Right hindlimb (tissue), 1 donor: ENCODE measurements around the gene DHRSX.
"Not testable (repeated sequence)": the region's sequence is repeated elsewhere in the genome, so short reads cannot be mapped to it uniquely, and the experiment has no call there.

Experiments
- DNase-seq: peaks from one replicate; pipeline ENCODE4 v3.0.0-alpha.2; 2018

The DHRSX gene

DNA sequence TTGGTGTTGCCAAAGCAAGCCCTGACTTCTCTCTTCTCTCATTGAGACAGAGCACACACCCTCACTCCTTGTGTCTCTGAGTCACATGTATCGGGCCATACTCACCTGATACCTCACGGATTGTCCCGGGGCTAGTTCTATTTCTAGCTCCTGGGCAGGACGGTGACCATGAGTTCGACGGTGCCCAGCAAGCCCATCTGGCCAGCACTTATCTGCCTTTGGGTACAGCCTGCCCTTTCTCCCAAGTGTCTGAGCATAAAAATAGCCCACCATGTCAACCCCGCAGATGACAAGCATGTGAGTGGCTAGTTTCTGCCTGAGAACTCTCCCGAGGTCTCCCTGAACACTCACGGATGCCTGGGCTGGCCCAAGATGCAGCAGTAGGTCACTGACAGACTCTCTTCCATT, 158.5 kb downstream of the DHRSX start:
- no peak for DNase-seq

DNA sequence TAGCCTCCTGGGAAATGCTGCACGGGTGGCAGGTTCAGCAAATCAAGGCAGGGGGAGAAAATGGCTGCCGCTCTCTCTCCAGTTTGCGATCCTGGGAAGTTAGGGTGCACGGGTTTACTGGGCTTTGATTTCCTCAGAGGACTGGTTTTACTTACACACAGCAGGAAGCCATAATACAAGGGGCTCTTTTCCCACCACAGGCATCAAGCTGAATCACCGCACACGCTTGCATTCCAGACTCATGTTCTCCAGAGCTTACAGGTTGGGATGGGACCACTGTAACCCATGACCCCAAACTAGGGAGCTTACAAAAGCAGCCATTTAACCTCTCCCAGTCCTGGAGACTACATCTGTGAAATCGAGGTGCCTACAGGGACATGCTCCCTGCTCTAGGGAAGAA, 159.8 kb downstream of the DHRSX start:
- DNase-seq, result no peak

DNA sequence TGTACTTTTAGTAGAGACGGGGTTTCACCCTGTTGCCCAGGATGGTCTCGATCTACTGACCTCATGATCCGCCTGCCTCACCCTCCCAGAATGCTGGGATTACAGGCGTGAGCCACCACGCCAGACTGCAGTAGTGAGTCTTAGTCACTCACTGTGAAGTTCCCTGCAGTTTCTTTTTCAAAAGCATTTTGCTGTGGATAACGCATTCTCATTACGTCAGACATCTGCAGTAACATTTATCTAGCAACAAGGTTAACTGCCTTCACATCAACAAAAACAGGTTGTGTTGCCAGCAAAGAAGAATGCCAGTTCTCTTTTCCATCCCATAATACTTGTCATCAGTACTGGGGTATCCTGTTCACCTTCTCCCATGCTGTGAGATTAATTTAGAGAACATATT, 164.6 kb downstream of the DHRSX start:
- no peak for DNase-seq

DNA sequence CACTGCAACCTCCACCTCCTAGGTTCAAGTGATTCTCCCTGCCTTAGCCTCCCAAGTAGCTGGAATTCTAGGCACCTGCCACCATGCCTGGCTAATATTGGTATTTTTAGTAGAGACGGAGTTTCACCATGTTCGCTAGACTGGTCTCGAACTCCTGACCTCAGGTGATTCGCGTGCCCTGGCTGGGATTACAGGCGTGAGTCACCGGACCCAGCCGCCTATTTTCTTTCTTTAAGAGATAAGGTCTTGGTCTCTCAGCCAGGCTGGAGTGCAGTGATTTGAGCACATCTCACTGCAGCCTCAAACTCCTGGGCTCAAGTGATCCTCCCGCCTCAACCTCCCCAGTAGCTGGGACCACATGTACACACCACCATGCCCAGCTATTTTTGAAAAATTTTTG, 166.5 kb downstream of the DHRSX start:
- DNase-seq, result no peak

DNA sequence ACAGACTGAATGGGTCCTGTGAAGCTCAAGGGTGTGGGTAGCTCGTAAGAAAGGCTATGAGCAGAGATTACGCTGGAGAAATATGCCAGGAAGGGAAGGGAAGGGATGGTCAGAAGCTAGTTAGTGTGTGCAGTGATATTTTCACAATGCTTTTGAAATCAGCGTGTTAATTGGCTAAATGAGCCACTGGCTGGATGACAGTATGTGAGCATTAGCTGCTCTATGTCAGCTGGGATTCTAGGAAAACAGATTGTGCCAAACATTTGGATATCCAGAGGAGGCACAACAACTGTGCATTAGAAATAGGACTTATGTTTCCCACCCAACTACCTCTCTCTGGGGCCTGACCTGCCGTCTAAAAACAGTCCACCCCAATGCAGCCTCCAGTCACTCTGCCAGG, 168.5 kb downstream of the DHRSX start:
- DNase-seq, result no peak

DNA sequence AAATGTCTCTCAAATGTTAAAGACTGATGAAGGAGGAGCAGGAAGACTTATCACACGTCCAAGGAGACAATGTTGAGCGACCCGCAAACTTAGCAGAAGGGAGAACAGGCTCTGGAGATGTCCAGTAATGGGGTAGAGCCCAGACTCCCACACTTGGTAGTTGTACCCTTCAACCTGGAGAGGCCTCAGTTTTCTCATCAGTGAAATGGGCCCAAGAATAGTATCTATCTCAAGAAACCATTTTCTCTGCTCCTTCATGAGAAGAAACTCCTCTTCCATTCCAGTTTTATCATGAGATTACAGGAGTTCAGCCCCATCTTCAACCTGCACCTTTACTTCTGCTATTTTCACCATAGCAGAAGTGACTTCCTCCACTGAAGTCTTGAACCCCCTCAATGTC, 169.9 kb downstream of the DHRSX start:
- DNase-seq, result no peak

DNA sequence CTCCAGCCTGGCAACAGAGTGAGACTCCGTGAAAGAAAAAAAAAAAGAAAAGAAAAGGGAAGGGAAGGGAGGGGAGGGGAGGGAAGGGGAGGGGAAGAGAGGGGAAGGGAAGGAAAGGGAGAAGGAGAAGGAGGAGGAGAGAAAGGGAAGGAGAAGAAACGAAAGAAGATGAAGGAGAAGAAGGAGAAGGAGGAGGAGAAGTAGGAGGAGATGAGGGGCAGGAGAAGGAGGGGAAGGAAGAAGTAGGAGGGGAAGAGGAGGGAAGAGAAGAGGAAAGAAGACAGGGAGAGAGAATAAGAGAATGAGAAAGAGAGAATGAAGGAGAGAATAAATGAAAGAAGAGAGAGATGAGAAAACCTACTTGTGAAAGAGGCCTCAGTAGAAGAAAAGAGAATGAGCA, 170.3 kb downstream of the DHRSX start:
- no peak for DNase-seq

DNA sequence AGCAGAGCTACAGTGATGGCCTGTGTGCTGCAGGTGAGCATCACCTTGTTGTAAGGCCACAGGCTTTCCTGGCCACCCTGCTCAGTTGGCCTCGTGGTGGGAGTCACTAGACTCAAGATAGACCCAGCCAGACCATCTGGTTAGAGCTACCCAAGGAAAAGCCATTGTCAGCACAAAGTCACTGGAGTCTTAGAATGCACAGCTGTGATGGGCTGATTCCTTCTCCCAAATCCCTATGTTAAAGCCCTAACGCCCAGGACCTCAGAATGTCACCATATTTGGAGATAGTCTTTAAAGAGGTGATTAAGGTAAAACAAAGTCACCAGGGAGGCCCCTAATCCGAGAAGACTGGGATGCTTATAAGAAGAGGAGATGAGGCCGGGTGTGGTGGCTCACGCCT, 173.4 kb downstream of the DHRSX start:
- DNase-seq, result no peak

DNA sequence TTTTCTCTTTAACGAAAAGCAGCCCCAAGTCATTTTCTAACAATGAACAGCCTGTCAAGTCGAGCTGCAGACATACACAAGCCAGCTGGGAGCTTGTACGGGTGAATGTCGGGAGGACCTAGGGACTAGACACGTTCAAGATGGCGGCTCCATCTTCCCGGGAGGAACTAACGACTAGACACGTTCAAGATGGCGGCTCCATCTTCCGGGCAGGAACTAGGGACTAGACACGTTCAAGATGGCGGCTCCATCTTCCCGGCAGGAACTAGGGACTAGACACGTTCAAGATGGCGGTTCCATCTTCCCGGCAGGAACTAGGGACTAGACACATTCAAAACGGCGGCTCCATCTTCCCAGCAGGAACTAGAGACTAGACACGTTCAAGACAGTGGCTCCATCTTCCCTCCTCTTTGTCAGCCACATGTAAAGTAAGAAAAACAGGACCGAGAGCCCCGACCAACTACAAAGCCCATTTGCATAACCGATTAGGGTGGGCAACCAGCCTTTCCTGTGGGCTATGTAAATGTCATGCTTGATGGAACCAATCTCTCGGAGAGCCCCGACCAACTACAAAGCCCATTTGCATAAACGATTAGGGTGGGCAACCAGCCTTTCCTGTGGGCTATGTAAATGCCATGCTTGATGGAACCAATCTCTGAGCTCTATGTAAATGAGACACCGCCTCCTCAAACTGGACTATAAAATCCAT, 175.5 kb downstream of the DHRSX start:
- peak; percentile 71 for DNase-seq

DNA sequence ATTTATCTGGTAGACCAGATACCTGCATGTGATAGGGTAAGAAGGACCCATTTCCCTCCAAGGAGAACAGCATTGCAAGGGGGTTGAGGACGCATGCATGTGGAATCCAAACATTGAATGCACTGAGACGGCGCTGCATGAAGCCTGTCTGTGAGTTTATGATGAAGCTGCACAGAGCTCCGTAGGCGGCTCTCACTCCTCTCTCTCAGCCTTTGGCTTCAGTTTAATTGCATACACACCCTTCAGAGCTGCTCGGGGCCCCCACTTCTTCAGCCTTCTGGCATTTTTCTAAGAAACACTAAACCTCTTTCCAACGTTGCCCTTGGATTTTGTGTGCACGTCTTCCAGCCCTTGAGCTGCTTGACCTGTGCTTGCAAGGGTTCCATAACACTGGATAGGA, 176.6 kb downstream of the DHRSX start:
- DNase-seq, result no peak

DNA sequence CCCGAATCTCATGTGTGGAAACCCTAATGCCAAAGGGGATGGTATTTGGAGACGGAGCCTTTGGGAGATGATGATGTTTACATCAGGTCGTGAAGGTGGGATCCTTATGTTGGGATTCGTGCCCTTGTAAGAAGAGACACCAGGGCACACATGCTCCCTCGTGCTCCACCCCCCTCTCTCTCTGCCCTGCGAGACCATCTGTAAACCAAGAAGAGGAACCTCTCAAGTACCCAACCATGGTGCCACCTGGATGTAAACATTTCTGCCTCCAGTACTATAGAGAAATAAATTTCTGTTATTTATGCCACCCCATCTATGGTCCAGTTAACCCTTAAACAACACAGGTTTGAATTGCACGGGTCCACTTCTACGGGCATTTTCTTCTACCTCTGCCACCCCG, 179.4 kb downstream of the DHRSX start:
- DNase-seq, result no peak

DNA sequence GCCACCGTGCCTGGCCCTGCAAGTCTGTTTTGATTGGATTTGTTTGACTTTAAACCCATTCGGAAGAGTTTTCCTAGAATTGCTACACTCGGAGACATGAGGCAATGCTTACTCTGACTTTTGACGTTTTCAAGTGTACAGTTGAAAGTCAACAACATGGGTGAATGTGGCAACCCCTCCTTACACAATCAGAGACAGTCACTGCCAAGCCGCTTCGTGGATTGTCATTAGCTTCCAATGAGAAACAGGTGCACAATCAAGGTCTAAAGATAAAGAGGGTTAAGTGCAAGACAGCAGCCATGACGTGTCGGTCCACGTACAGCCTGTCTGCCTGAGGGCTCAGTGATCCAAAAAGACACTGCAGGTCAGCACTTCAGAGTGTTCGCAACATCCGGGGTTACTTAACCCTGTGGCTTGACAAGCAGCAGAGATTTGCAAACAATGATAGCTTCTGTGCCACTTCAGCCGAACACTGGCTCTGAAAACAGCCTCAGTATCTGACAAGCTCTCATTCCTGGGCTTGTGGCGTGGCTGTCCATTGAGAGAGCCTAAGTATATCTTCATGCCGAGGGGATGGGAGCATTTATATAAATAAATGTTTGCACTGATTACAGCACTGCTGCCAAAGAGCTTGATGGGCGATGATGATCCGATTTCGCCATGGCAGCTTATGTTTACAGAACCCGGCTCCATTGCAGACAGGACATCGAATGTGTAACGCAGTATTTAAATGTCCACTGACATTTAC, 180.0 kb downstream of the DHRSX start:
- DNase-seq, result no peak

DNA sequence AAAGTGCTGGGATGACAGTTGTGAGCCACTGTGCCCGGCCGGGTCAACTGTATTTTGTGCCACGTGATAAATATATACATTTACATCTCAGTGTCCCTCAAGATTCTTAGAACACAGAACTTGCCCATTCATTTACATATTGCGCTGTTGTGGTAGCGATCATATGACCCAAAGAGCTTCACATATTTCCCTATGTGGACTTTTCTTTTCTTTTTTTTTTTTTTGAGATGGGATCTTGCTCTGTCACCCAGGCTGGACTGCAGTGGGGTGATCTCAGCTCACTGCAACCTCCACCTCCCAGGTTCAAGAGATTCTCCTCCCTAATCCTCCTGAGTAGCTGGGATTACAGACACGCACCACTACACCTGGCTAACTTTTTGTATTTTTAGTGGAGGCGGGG, 180.7 kb downstream of the DHRSX start:
- no peak for DNase-seq

DNA sequence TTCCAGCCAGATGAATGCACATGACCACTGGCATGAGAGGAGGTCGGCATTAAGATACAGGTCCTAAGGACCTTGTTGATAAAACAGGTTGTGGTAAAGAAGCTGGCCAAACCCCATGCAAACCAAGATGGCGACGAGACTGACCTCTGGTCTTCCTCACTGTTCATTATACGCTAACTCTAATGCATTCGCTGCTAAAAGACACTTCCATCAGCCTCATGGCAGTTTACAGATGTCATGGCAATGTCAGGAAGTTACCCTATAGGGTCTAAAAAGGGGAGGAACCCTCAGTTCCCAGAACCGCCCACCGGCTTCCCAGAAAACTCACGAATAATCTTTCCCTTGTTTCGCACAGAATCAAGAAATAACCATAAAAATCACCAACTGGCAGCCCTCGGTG, 182.4 kb downstream of the DHRSX start:
- DNase-seq, result no peak

DNA sequence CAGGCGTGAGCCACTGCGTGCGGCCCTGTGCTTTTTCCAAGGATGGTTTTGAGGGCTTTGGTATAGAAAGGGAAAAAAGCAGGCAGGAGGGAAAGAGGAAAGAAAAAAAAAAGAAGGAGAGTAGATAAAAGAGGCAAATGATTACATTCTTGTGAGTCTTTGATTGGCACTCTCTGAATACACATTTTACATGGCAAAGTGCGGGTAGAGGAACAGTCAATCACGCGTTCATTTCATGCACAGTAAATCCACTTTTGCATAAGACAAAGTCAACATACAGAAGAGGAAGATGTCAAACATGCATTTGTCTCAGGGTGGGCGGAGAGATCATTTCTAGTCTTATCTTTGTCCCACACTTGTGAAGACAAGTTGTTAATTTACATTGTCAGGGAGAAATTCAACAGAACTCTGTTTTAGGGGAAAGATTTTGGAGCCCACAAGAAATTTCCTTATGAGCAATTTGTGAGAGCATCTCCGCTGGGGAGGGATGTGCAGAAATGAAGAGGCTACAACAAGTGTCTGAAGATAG, 183.2 kb downstream of the DHRSX start:
- DNase-seq, result no peak

DNA sequence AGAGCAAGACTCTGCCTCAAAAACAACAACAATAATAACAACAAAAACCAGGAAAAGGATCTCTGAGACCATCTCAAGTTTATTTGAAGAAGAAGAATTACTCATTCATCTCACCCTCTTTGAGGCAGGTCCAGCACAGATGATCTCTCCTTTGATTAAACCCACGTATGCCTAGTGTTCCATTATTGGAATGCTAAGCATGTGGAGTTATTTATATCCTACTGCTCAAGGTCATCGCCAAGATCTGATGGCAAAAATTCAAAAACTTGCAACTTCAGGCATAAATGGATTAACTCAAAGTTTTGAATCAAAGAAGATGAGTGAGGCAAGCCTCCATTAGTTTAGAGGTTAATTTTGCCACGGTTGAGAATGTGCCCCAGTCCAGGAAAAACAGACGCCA, 184.2 kb downstream of the DHRSX start:
- DNase-seq, result no peak

DNA sequence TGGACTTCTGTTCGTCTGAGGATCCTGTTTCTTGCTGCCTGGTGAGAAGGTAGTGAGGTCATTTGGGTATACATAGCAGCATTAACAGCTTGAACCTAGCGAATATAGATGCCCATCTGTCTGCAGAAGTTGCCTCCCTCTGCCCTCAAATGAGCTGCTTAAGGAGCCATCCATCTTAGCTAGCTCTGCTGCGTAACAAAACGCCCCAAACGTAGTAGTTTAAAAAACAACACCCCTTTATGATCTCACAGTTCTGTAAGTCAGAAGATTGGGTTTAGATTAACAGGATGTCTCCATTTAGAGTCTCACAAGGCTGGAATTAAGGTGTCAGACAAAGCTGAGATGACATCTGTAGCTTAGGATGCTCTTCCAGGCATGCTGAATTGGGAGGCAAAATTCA, 185.3 kb downstream of the DHRSX start:
- no peak for DNase-seq

DNA sequence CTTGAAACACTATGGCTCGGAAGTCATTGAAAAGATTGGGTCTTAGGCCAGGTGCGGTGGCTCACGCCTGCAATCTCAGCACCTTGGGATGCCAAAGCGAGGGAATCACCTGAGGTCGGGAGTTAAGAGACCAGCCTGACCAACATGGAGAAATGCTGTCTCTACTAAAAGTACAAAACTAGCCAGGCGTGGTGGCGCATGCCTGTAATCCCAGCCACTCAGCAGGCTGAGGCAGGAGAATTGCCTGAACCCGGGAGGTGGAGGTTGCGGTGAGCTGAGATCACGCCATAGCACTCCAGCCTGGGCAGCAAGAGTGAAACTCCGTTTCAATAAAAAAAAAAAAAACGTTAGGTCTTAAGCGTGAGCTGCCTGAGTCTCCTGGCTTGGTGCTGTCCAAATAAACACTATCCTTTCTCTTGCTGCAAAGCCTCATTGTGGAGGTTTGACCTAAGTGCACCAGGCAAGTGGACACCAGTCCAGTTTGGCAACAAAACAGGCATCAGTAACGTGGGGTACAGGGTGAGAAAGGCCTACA, 185.9 kb downstream of the DHRSX start:
- no peak for DNase-seq

DNA sequence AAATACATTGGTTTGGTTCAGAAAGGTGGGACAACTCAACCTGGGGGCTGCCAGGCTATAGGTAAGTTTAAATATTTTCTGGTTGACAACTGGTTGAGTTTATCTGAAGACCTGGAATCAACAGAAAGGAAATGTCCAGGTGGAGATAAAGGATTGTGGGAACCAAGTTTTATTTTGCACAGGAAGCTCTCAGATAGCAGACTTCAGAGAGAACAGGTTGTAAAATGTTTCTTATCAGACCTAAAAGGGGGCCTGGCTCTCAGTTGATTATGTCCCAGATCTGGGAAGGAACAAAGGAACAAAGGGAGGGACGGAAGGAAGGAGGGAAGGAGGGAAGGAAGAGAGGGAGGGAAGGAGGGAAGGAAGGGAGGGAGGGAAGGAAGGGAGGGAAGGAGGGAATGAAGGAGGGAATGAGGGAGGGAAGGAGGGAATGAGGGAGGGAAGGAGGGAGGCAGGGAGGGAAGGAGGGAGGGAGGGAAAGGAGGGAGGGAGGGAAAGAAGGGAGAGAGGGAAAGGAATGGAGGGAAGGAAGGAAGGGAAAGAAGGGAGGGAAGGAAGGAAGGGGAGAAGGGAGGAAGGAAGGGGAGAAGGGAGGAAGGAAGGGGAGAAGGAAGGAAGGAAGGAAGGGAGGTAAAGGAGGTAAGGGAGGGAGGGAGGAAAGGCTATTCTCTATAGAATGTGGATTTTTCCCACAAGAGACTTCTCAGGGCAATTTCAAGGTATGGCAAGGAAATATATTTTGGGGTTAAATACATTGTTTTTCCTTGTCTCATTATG, 186.7 kb downstream of the DHRSX start:
- DNase-seq, result no peak

DNA sequence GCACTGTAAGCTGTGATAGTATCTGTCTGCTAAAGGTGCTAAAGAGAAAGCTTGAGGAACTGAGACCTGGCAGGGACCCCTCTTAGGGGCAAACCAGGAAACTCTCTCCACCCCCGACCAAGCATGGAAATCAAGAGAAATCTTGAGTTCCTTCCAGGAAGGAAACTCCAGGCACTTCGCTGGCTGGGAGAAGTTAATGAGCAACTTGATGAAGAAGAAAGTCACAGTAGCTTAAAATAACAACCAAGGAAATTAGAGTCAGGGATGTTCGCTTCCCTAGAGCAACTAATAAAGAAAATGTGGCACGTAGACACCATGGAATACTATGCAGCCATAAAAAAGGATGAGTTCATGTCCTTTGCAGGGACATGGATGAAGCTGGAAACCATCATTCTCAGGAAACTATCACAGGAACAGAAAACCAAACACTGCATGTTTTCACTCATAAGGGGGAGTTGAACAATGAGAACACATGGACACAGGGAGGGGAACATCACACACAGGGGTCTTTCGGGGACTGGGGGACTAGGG, 188.7 kb downstream of the DHRSX start:
- DNase-seq, result not testable (repeated sequence)

DNA sequence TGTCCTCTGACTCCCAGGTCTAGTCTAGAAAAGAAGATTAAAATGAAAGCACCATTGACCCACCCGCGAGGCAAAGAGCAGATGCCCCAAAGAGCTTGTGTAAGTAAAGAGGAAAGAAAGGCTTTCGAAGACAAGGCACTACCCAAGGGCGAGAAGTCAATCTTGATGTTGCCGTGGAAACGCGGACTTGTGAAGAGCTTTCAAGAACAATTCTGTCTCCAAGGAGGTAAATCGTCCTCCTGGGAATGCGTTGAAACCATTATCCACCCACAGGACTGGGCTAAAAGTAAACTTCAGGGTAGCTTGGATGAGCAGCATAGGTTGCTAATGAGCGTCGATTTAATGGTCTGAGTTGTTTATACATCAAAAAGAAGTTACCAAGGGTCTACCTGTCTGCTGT, 189.3 kb downstream of the DHRSX start:
- DNase-seq, result no peak

DNA sequence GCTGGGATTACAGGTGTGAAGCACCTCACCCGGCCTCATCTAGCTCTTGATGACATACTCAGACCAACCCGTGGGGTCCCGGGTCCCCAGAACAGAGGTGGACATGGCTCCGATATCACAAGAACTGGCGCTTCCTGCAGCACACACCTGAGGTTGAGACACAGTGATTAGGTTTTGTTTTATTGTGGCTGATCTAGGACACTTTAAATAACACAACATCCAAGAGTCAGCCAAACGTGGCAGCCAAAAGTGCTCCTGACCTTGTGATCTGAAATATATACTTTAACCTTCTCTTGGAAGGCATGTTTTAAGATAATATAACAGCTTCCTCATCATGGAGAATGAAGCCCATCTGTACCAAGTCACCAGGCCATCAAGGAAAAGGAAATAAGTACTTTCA, 198.9 kb downstream of the DHRSX start:
- DNase-seq, result no peak

DNA sequence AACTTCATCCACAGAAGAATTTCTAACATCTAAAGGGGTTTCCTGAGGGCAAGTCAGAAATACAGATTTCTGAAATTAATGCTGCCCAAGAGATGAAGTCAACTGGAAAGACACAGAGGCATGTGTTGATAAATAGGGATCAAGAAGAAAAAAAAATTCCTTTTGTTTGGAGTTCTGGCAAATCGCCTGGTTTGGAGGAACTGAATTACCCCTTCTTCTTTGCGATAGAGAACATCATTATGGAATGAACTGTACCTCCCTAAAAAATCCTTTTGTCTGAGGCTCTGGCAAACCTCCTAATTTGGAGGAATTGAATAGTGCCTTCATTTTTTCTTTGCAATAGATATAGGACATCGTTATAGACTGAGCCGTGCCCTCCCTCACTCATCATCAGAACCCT, 200.9 kb downstream of the DHRSX start:
- no peak for DNase-seq
